ENCODE data around the gene TMEM119.
A peak's percentile ranks its signal among the peaks of the same experiment; 100 is the strongest.
"Not testable (repeated sequence)": the region's sequence is repeated elsewhere in the genome, so short reads cannot be mapped to it uniquely, and the experiment has no call there.

The TMEM119 gene

DNA sequence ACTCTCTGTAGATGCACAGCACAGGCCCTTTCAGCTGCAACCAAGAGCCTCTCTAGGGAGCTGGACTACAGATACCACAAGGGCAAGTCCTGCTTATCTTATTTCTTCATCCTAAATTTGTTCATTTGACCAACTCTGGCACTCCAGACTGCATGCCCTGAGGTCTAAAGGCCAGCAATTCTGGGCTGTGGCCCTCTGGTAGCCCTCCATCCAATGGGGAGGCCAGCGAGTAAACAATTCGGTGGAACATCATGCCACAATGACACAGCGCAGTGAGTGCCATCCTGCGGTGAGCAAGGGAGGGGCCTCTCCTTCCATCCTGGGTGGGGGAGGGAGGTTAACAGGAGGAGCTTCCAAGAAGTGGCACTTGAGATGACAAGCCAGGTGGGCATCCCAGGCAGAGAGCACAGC lies 36.5 kb upstream of the TMEM119 start:
- no peak for DNase-seq

DNA sequence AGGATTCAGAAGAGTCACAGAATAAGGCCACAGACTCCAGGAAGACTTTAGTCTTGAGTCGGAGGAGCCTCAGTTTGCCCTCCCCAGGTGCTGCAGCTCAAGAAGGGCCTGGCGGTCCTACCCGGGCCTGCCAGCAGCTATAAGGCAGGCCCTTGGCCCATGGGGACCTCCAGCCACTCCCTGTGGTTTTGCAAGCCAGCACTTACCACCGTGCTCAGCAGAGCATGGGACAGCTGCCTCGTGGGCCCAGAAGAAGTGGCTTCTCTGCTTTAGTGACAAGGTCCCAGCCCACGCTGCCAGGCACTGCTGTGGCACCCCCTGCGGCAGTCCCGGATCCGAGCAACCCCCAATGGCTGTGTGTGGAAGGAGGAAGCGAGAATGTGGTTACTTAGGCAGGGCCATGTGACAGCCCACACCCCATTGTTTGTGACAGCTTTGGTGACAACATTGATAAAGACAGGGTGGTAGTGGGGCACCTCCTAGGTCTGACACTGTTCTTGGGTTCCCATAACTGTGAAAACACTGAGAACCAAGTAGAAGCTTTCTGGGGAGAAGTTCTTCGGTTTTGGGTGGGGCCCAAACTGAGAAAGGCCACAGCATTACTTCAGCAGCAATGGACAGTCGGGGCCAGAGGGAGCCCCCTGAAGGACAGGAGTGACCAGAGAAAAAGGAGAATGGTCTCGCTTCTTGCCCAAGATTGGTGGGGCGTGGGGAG lies 35.8 kb upstream of the TMEM119 start, which contains the start of gene SELPLG:
Gene SELPLG, minus strand, starts transcription at position 361 of the 715 bp plus-strand sequence. CDS start 9,587 bp downstream, outside the sequence.
- DNase-seq, result no peak

- no peak for DNase-seq
Measured at GRCh38 chr12:108633081-108633533, 35.2 kb upstream of the TMEM119 start.

DNA sequence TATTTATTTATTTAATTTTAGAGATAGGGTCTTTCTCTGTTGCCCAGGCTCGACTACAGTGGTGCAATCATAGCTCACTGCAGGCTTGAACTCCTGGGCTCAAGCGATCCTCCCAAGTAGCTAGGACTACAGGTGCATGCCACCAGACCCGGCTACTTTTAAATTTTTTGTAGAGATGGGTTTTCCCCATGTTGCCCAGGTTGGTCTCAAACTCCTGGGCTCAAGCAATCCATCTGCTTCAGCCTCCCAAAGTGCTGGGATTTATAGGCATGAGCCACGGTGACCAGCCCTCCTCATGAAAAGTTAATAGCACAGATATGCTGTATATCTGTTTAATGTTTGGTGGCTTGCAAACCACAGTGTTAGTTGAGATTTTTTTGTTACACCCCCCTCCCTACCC lies 33.4 kb upstream of the TMEM119 start:
- DNase-seq, result not testable (repeated sequence)

DNA sequence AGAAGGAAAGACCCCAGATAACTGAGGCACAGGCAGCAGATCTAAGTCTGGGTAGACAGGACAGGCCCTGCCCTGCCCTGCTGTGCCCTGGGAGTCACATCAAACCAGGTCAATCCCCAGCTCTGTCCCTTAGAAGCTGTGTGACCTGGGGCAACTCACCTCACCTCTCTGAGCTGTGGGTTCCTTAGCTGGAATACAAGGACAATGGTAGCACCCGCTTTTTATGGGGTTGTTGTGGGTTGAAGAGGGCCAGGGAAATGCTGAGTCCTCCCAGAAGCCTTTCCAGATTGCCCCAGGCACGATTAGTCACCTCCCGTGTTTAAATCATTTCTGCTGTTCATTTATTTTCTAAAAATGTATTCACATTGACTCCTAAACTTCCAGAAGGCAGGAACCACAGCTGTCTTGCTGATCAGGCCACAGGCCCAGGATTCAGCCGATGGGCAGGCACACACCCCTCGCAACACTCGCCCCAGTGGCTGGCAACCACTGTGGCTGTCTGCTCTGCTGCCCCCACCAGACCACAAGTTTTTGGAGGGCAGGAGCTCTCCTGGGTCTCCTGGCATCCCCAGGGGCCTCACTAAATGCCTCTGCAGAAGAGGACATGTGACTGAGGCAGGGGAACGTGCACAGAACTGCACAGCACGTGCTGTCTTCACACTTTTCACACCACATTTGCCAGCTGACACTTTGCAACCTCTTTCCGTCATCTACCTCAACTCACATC lies 32.8 kb upstream of the TMEM119 start:
- DNase-seq, result no peak

DNA sequence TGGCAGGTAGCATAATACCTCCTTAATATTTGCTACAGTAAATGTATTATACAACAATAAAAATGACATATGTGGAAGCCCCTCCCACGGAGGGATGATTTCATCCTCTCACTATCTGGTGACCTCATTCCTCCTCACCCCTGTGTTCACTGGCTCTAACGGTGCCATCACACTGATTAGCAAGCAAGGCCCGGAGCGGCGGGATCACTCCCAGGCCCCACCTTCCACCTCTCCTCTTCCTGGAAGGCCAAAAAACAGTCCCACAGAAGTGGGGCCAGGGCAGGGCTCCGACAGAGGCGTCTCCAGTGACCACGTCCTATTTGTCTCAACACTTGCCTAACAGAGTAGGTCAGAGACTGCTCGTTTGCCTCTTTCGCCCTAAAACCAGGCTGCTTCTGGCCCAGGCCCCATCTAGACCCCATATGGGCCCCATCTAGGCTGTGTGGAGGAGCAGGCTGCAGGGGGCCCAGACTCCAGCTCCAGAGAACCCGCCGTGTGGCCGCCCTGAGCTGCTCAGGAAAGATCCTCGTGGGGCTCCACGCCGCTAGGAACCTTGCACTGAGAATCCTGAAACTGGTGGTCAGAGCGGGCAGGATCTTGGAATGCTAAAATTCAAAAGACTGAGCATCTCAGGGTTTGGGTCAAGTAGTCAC lies 32.1 kb upstream of the TMEM119 start:
- no peak for DNase-seq

GRCh38 chr12:108629151-108629550 lies 31.3 kb upstream of the TMEM119 start:
- DNase-seq, result no peak

- no peak for DNase-seq
Measured at GRCh38 chr12:108627134-108627920, 29.4 kb upstream of the TMEM119 start.

DNA sequence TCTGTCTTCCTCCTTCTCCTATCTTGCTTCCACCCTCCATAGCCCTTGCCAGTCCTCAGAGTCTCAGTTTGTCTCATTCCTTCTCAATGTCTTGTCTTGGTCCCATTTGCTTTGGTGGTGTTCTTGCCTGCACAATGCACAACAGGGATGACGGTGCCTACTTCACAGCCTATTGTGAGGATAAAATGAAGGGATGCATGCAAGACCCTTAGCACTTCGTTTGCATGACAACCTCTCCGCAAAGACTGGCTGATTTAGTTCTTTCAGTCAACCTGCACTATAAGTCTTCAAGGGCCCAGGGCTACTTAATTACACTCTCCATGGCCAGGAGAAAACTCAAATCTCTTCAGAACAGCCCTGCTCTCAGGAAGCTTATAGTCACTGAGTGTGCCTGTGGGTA lies 27.3 kb upstream of the TMEM119 start:
- DNase-seq, result no peak

DNA sequence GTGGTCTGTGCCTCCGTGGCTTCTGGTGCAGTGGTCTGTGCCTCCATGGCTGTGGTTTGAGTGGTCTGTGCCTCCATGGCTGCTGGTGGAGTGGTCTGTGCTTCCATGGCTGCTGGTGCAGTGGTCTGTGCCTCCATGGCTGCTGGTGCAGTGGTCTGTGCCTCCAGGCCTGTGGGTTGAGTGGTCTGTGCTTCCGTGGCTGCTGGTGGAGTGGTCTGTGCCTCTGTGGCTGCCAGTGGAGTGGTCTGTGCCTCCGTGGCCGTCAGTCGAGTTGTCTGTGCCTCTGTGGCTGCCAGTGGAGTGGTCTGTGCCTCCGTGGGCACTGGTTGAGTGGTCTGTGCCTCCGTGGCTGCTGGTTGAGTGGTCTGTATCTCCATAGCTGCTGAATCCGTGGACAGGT lies 25.7 kb upstream of the TMEM119 start:
- DNase-seq, result no peak

- no peak for DNase-seq
Measured at GRCh38 chr12:108622921-108623514, 25.1 kb upstream of the TMEM119 start.

GRCh38 chr12:108622421-108622820 lies 24.5 kb upstream of the TMEM119 start:
- peak; percentile 76 for DNase-seq

GRCh38 chr12:108621161-108621560 lies 23.3 kb upstream of the TMEM119 start:
- DNase-seq, result no peak

DNA sequence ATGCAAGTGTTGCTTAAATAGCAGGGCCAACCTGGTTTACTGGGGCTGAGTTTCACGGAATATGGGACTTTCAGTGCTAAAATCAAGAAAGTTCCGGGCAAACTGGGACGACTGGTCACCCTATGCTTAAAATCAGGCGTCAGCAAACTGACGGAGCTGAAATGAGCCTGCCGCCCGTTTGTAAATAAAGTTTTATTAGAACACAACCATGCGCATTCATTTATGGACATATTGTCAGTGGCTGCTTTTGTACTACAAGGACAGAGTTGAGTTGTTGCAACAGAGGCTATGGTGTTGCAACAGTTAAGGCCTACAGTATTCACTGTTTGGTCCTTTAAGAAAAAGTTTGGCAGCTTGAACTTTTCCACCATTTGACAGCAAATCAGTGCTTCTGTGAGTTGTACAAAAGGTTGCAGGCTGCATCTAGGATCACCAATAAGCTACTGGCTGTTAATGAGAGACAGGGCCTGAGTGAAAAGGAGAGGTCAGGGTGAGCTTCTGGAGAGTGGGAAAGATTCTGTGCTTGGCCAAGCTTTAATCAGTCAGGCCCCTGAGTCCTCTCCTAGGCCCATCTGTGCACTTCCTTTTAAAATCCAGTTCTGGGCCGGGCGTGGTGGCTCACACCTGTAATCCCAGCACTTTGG lies 22.5 kb upstream of the TMEM119 start:
- DNase-seq, result no peak

DNA sequence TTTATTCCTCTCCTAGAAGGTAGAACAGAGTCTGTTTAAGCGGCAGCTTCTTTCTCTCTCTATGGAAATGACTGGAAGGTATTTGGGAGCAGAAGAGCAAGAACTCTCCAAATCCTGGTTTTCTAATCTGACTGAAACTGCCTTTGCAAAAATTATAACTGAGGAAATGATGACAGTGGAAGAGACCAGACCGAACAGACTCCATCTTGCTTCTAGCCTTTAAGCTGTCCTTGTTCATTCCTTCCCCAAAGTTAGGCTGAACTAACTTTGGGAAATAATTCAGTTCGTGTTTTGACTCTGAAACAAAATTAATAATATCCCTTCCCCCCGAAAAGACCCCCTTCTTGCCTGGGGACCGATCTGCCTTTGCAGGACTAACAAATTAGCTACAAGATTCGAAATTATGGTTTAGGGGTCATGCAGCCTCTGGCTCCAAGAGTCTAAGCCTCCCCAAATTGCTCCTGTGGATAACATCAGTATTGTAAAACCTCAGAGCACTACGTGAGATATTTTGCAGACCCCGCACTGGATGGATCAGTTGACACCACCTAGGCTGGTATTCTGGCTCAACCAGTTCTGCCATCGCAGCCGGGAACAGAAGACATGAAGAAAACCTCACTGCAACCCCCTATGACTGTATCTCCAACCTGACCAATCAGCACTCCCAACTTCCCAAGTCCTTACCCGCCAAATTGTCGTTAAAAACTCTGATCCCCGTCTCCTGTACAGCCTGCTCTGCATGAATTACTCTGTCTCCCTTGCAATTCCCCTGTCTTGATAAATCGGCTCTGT lies 21.7 kb upstream of the TMEM119 start:
- DNase-seq, result no peak

DNA sequence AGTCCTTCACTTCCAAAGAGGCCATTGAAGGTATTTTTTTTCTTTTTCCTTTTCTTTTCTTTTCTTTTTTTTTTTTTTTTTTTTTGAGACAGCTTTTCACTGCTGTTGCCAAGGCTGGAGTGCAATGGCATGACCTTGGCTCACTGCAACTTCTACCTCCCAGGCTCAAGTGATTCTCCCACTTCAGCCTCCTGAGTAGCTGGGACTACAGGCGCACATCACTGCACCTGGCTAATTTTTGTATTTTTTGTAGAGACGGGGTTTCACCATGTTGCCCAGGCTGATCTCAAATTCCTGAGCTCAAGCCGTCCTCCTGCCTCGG lies 21.0 kb upstream of the TMEM119 start:
- DNase-seq, result not testable (repeated sequence)

DNA sequence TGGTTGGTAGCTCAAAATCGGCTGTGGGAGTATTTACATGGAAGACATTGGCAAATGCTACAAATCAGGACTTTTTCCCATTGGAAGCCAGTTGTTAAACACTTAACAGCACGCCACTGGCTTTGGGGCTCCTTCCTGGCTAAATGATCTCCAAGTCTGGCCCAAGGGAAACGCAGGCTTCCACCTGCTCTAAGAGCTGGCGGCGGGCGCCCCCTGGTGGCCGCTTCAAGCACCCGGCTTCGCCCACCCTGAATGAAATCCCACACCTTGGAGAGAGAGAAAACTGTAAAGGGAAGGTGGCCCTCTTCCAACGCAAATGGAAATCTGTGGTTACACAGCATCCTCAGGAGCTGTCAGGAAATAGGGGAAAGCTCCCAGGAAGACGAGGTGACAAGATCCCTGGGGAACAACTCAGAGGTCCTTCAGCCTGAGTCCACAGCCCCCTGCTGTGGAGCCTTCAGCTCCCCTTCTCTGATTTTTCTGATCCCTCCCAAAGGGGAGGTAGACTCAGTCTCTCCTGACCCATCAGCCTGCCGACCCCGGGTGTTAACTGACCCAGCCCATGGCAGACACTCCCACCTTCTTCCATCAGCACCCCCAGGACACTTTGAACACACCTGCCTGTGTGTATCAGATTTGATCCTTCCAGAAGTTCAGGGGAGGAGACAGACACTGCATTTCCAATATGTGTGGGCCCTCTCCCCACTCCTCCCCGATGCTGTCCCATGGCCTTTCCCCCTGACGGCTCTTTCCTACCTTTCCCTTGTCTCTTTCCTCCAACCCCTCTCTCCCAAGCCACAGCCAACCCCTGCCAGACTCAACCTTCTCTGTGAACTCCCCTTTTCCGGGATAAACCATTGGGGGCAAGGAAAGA lies 20.4 kb upstream of the TMEM119 start:
- peak; percentile 81 for DNase-seq

GRCh38 chr12:108616941-108617858 lies 19.3 kb upstream of the TMEM119 start:
- no peak for DNase-seq

DNA sequence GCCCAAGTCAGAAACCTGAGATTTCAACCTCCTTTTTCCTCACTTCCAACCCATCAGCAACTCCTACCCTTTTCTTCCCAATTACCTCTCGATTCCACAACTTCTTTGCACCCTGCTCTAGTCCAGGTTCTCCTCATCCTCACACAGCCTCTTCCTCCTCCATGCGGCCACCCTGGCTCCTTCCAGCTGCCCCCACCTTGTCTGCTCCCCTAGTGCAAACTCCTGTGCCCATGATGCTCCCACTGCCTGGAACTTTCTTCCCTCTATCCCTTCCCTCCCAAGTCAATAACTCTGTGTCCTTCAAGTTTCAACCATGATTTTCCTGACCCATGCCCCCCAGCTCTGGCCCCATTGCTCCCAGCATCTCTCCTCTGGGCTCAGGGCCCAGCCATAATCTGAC lies 18.5 kb upstream of the TMEM119 start:
- no peak for DNase-seq
